ENCODE data around the gene ALDH2.
A peak's percentile ranks its signal among the peaks of the same experiment; 100 is the strongest.

Gene ALDH2

GRCh38 chr12:111767362-111768158 is 827 bp downstream of the ALDH2 start:
- no peaks in the 10 kb centered on the region for H3K36me3 Mint-ChIP-seq
- DNase-seq = no peak
- H3K4me1 Mint-ChIP-seq = peaks cover 38 to 54% of the 10 kb centered on the region in 2 donors
- no peaks in the 10 kb centered on the region for H3K9me3 Mint-ChIP-seq
- no peak for ATAC-seq (replicated peaks)
- peaks cover 0 to 6% of the 10 kb centered on the region in 2 donors for H3K27me3 Mint-ChIP-seq
- peak overlapping the region; percentile 80 to 90 for H3K4me3 Mint-ChIP-seq
- peak overlapping the region; percentile 86 for H3K27ac Mint-ChIP-seq

- H3K9me3 Mint-ChIP-seq = no peaks in the 10 kb centered on the region
- ATAC-seq (replicated peaks) = no peak
- H3K4me3 Mint-ChIP-seq = no peak overlapping the region
- H3K27ac Mint-ChIP-seq = no peak overlapping the region
- no peaks in the 10 kb centered on the region for H3K36me3 Mint-ChIP-seq
- no peak for DNase-seq
- H3K4me1 Mint-ChIP-seq = peaks cover 37 to 46% of the 10 kb centered on the region in 2 donors
- peaks cover 0 to 6% of the 10 kb centered on the region in 2 donors for H3K27me3 Mint-ChIP-seq
These were observed 1.6 kb downstream of the ALDH2 start for GRCh38 chr12:111768159-111768895.

GRCh38 chr12:111769599-111769998 is 2.9 kb downstream of the ALDH2 start:
- Mint-ChIP-seq H3K27ac (no peak overlapping the region), H3K9me3 (no peaks in the 10 kb centered on the region), H3K36me3 (no peaks in the 10 kb centered on the region), H3K4me3 (no peak overlapping the region), H3K4me1 (peaks cover 35 to 45% of the 10 kb centered on the region in 2 donors), H3K27me3 (peaks cover 0 to 6% of the 10 kb centered on the region in 2 donors)
- no peak for DNase-seq
- no peak for ATAC-seq (replicated peaks)

GRCh38 chr12:111773801-111774551 is 7.2 kb downstream of the ALDH2 start:
- DNase-seq (peak; percentile 43), ATAC-seq (replicated peaks) (peak; percentile 69 to 74)
- peak overlapping the region; percentile 48 to 67 for H3K4me3 Mint-ChIP-seq
- H3K36me3 Mint-ChIP-seq = no peaks in the 10 kb centered on the region
- no peaks in the 10 kb centered on the region for H3K27me3 Mint-ChIP-seq
- no peaks in the 10 kb centered on the region for H3K9me3 Mint-ChIP-seq
- peaks cover 29 to 32% of the 10 kb centered on the region in 2 donors for H3K4me1 Mint-ChIP-seq
- H3K27ac Mint-ChIP-seq = peak overlapping the region; percentile 92

GRCh38 chr12:111775205-111776193 is 8.8 kb downstream of the ALDH2 start:
- no peaks in the 10 kb centered on the region for H3K27me3 Mint-ChIP-seq
- H3K27ac Mint-ChIP-seq = peak overlapping the region; percentile 97
- H3K36me3 Mint-ChIP-seq = peaks cover 0 to 2% of the 10 kb centered on the region in 2 donors
- H3K9me3 Mint-ChIP-seq = no peaks in the 10 kb centered on the region
- peak; percentile 73 for DNase-seq
- peaks cover 34 to 35% of the 10 kb centered on the region in 2 donors for H3K4me1 Mint-ChIP-seq
- peak; percentile 91 to 94 for ATAC-seq (replicated peaks)
- peak overlapping the region; percentile 80 to 82 for H3K4me3 Mint-ChIP-seq

GRCh38 chr12:111776836-111777344 is 10.2 kb downstream of the ALDH2 start:
- peaks cover 36 to 37% of the 10 kb centered on the region in 2 donors for H3K4me1 Mint-ChIP-seq
- no peak for ATAC-seq (replicated peaks)
- H3K36me3 Mint-ChIP-seq = peaks cover 0 to 5% of the 10 kb centered on the region in 2 donors
- H3K27ac Mint-ChIP-seq = peak overlapping the region; percentile 69
- no peaks in the 10 kb centered on the region for H3K9me3 Mint-ChIP-seq
- H3K4me3 Mint-ChIP-seq = no peak overlapping the region
- DNase-seq = no peak
- no peaks in the 10 kb centered on the region for H3K27me3 Mint-ChIP-seq

DNA sequence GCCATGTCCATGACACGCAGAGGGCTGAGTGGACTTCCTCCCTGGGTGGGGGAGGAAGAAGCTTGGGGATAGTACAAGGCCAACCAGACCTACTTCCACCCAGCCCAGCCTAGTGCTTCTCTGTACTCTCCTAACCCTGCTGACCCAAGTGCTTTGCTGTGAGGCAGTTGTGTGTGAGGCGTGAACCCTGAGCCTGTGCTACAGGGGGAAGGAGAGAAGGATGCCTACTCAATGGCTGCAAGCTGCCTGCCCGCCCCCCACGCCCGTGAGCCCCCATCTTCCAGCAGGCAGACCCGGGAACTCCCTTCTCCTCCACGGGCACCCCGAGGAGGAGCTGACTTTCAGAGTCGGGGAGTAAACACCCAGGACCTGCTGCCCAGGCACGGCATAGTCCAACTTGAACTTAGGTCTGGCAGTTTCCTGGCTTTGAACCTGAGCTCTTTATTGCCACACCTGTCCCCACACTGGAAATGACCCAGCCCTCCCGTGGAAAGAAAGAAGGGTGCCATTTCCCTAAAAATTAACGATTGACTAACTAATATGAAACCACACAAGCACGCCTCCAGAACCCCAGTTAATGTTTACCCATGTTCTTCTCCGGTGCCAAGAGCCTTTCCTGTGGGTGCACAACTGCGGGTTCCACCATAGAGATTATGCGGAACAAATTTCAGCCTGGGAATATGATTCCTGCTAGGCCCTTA is 10.8 kb downstream of the ALDH2 start:
- Mint-ChIP-seq H3K4me3 (no peak overlapping the region), H3K27me3 (no peaks in the 10 kb centered on the region), H3K36me3 (peaks cover 0 to 5% of the 10 kb centered on the region in 2 donors), H3K4me1 (peaks cover 36 to 37% of the 10 kb centered on the region in 2 donors), H3K27ac (peak overlapping the region; percentile 69), H3K9me3 (no peaks in the 10 kb centered on the region)
- no peak for DNase-seq
- no peak for ATAC-seq (replicated peaks)

- DNase-seq (no peak), ATAC-seq (replicated peaks) (no peak)
- no peak overlapping the region for H3K27ac Mint-ChIP-seq
- H3K36me3 Mint-ChIP-seq = peaks cover 3 to 9% of the 10 kb centered on the region in 2 donors
- no peaks in the 10 kb centered on the region for H3K9me3 Mint-ChIP-seq
- H3K27me3 Mint-ChIP-seq = no peaks in the 10 kb centered on the region
- peaks cover 19 to 20% of the 10 kb centered on the region in 2 donors for H3K4me1 Mint-ChIP-seq
- H3K4me3 Mint-ChIP-seq = no peak overlapping the region
These were observed 13.4 kb downstream of the ALDH2 start for GRCh38 chr12:111780166-111780565.

- no peak overlapping the region for H3K27ac Mint-ChIP-seq
- no peak overlapping the region for H3K4me3 Mint-ChIP-seq
- ATAC-seq (replicated peaks) (no peak), DNase-seq (no peak)
- H3K9me3 Mint-ChIP-seq = no peaks in the 10 kb centered on the region
- H3K4me1 Mint-ChIP-seq = peaks cover 15 to 17% of the 10 kb centered on the region in 2 donors
- no peaks in the 10 kb centered on the region for H3K27me3 Mint-ChIP-seq
- H3K36me3 Mint-ChIP-seq = peaks cover 4 to 10% of the 10 kb centered on the region in 2 donors
These were observed 13.9 kb downstream of the ALDH2 start for GRCh38 chr12:111780615-111781014.

DNA sequence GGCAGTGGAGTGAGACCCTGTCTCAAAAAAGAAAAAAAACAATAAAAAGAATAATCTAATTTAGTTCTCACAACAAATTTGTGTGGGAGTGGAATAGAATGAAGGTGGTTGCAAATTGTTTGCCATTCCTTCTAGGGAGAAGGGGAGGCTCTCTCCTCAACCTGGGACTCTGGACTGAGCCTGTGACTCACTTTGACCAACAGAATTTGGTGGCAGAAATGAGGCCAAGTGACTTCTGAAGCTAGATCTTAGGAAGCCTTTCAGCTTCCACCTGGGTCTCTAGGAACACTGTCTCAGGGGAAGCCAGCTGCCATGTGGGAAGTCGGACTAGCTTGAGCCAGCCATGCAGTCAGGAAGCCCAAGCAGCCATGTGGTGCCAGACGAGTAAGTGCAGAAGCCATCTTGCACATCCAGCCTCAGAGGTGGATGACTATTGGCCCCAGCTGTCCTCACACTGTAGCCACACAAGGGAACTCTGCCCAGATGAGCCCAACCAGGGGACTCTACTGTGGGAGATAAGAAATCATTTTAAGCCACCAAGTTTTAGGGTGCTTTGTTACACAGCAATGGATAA is 14.4 kb downstream of the ALDH2 start:
- H3K27ac Mint-ChIP-seq = no peak overlapping the region
- no peaks in the 10 kb centered on the region for H3K9me3 Mint-ChIP-seq
- no peaks in the 10 kb centered on the region for H3K27me3 Mint-ChIP-seq
- peaks cover 4 to 10% of the 10 kb centered on the region in 2 donors for H3K36me3 Mint-ChIP-seq
- ATAC-seq (replicated peaks) = no peak
- no peak for DNase-seq
- H3K4me3 Mint-ChIP-seq = no peak overlapping the region
- peaks cover 9 to 11% of the 10 kb centered on the region in 2 donors for H3K4me1 Mint-ChIP-seq

GRCh38 chr12:111783046-111783445 is 16.3 kb downstream of the ALDH2 start:
- H3K27ac Mint-ChIP-seq = no peak overlapping the region
- H3K9me3 Mint-ChIP-seq = no peaks in the 10 kb centered on the region
- peaks cover 4 to 10% of the 10 kb centered on the region in 2 donors for H3K36me3 Mint-ChIP-seq
- H3K27me3 Mint-ChIP-seq = no peaks in the 10 kb centered on the region
- H3K4me1 Mint-ChIP-seq = peaks cover 5 to 7% of the 10 kb centered on the region in 2 donors
- DNase-seq (no peak), ATAC-seq (replicated peaks) (no peak)
- no peak overlapping the region for H3K4me3 Mint-ChIP-seq

DNA sequence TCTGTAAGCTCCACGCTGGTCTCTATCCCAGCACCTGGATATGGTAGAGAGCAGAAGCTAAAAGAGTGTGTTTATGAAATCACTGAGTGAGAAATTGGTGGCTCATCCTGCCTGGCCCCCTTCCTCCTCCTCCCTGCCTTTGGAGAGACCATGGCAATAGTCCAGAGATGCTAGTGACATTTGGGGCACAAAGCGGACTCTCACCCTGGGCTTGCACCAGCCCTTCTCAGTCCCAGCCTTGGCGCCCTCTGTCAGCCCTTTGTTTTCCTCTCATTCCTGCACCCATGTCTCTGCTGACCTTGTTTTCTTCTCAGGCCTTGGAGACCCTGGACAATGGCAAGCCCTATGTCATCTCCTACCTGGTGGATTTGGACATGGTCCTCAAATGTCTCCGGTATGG is 18.2 kb downstream of the ALDH2 start:
- H3K9me3 Mint-ChIP-seq = no peaks in the 10 kb centered on the region
- no peak overlapping the region for H3K4me3 Mint-ChIP-seq
- ATAC-seq (replicated peaks) = no peak
- peaks cover 4 to 10% of the 10 kb centered on the region in 2 donors for H3K36me3 Mint-ChIP-seq
- H3K27ac Mint-ChIP-seq = no peak overlapping the region
- no peaks in the 10 kb centered on the region for H3K27me3 Mint-ChIP-seq
- no peak for DNase-seq
- H3K4me1 Mint-ChIP-seq = peaks cover 5 to 7% of the 10 kb centered on the region in 2 donors

Measured in stimulated activated naive B cell treated with anti-CD40 and anti-IgM and Interleukin-4, amounts not matched to agents 10 μg/mL and 1 μg/mL and 100 μg/mL, for 72 hours (primary cell).